SH-SY5Y (cell line): ENCODE measurements around the gene CCDC121.

Source experiments
- GATA2 ChIP-seq: IDR thresholded peaks from 2 replicates; pipeline ENCODE4 v1.6.1; 2011; ENCODE audit warnings: mild to moderate bottlenecking, low read depth, low read length
- GATA3 ChIP-seq: IDR thresholded peaks from 2 replicates; pipeline ENCODE4 v1.6.1; 2011; ENCODE audit warnings: low read depth, mild to moderate bottlenecking, low read length, moderate library complexity

DNA sequence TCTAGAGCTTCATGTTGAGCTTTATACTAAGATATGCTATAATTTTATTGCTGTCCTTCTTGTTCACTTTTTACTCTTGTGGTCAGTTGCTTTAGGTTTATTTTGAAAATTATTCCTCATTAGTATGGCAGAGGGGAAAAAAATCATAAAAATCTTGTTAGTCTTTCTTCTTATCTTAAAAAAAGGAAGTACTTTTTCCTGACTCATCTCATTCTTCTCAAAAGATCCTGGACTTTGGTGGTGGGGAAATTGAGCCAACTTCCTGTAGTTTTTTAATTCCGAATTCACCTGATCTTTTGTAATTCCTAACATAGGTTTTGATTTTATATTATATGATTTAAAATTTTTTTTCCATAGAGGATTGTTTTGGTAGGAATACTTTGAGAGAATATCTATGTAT lies 38.6 kb upstream of the CCDC121 start:
- TF ChIP-seq GATA2 (no peak), GATA3 (no peak)
